Adrenal gland (tissue), 5 donors: ENCODE data around the gene CREG1.

Experiments
- POLR2A ChIP-seq, 2 donors: fragments of 450-650 bp; IDR thresholded peaks; one replicate each; pipeline ENCODE4 v1.6.1; 2017; ENCODE audit warnings: antibody characterized with exemption in 2 of 2, mild to moderate bottlenecking in 2 of 2, moderate library complexity in 1 of 2
- TF ChIP-seq, protein P1 (sequence below), 6 experiments: fragments of 450-650 bp in 4 of 6; fragments of 200-600 bp in 2 of 6; sonication (generic) in 1 of 6; IDR thresholded peaks; 1 replicate in 5 of 6; 2 replicates in 1 of 6; pipeline versions ENCODE4 v1.5.1 to v1.8.0; 2016 to 2021; ENCODE audit warnings: antibody characterized with exemption in 6 of 6, mild to moderate bottlenecking in 2 of 6, moderate library complexity in 1 of 6
- donor health status: DM: no; HTN: no; CAD: no.

DNA sequence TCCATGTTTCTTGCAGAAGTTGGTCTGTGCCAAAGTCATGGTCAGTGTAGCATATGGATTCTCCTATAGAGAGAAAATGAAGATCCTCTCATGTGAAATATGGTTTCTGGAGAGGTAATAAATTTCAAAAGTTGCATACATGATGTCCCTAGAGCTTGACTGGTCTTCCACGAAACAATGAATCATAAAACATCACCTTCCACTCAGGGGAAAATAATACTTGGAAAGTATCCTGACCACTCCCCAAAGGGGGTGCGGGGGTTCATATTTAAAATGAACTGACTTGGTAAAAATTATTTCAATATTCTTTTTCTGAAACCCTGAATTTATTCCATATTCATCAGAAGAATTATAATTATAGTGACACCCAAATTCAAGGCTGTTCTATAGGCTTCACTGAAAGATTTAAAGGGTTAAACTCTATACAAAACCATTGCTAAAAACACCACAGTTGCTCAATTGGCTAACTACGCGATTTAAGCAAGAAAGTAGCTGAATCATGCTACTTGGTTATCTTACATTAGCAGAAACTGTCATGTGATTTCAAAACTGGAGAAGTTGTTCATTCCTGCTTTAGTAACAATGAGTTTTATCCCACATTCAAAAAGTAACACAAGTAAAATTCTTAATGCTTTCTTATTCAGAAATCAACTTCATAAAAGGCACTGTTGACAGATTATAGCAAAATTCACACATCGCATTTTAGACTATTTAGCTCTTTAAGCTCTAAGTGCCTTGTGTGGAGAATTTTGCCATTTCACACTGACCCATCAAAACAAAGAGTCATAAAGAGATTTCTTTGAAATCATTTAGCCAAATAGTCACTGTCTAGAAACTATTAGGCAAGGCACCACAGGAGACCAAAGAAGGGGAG is 5.3 kb downstream of the CREG1 start:
- TF ChIP-seq, protein P1, sequence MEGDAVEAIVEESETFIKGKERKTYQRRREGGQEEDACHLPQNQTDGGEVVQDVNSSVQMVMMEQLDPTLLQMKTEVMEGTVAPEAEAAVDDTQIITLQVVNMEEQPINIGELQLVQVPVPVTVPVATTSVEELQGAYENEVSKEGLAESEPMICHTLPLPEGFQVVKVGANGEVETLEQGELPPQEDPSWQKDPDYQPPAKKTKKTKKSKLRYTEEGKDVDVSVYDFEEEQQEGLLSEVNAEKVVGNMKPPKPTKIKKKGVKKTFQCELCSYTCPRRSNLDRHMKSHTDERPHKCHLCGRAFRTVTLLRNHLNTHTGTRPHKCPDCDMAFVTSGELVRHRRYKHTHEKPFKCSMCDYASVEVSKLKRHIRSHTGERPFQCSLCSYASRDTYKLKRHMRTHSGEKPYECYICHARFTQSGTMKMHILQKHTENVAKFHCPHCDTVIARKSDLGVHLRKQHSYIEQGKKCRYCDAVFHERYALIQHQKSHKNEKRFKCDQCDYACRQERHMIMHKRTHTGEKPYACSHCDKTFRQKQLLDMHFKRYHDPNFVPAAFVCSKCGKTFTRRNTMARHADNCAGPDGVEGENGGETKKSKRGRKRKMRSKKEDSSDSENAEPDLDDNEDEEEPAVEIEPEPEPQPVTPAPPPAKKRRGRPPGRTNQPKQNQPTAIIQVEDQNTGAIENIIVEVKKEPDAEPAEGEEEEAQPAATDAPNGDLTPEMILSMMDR (IDR thresholded peaks at IDR 0.05) = no peak
- no peak for TF ChIP-seq POLR2A (IDR thresholded peaks at IDR 0.05)
